ENCODE data around the gene SDR9C7. TPM values are rescaled to one million over a fixed set of nuclear protein-coding genes. Genes with fewer than 3 reads are reported as not detected.
"Not testable (repeated sequence)": the region's sequence is repeated elsewhere in the genome, so short reads cannot be mapped to it uniquely, and the experiment has no call there.

The SDR9C7 gene
- polyA plus RNA-seq, 1 donor from 2014 or later: 0.63 TPM

DNA sequence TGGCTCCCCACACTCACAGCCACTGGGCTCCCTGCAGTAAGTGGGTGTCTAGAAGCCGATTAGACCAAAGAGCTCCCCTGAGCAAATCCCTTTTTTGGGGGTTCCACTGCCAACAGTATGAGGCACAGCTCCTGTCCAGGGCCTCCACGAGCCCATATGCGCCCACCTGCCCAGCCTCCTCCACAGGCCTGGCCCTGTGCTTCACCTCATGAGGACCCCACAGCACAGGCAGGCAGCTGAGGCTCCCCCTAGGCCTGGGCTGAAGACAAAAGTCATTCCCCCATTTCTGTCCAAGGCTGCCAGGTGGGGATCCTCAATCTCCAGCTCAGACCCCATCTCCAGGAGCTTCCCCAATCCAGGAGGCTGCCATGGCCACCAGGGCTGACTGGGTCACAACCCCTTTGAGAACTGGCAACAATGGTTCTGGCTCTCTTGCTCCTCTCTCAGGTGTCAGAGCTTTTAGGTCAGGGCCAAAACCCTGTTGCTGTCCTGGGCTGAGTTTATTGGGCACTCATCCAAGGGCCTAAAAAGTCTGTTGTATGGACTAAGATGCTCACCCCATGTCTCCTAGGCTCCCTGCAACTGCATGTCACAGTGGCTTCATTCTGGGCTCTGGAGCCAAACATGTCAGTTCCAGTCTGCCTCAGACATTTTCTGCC lies 48.5 kb upstream of the SDR9C7 start:
- H3K79me2 ChIP-seq (replicated peaks; ENCODE audit: insufficient read depth, low read length); H3K4me2 ChIP-seq (ENCODE audit: low read length); H3K9ac ChIP-seq (ENCODE audit: low read length); H3F3A ChIP-seq (ENCODE audit: insufficient read depth, low read length, poor library complexity, severe bottlenecking); H2AFZ ChIP-seq (ENCODE audit: low read depth, low read length); H3K4me3 ChIP-seq (ENCODE audit: low read length); H3K27ac ChIP-seq (ENCODE audit: low read length); H3K36me3 ChIP-seq (ENCODE audit: insufficient read depth, low read length); H3K9me3 ChIP-seq (ENCODE audit: low read length); H3K9me2 ChIP-seq (ENCODE audit: insufficient read depth, low read length); H3K27me3 ChIP-seq (ENCODE audit: insufficient read depth, low read depth, low read length); H4K20me1 ChIP-seq (ENCODE audit: insufficient read depth): not testable (repeated sequence)

- Histone ChIP-seq H3K9me2 (ENCODE audit: insufficient read depth, low read length) (no peaks in the 10 kb centered on the region), H3K27me3 (ENCODE audit: insufficient read depth, low read depth, low read length) (no peaks in the 10 kb centered on the region), H3K9me3 (ENCODE audit: low read length) (no peaks in the 10 kb centered on the region), H3K9ac (ENCODE audit: low read length) (no peak overlapping the region), H4K20me1 (ENCODE audit: insufficient read depth) (no peaks in the 10 kb centered on the region), H3K36me3 (ENCODE audit: insufficient read depth, low read length) (no peaks in the 10 kb centered on the region), H3K4me2 (ENCODE audit: low read length) (no peak overlapping the region), H2AFZ (ENCODE audit: low read depth, low read length) (no peak overlapping the region), H3K79me2 (replicated peaks; ENCODE audit: insufficient read depth, low read length) (no peaks in the 10 kb centered on the region), H3K27ac (ENCODE audit: low read length) (no peak overlapping the region), H3F3A (ENCODE audit: insufficient read depth, low read length, poor library complexity, severe bottlenecking) (no peaks in the 10 kb centered on the region), H3K4me3 (ENCODE audit: low read length) (no peak overlapping the region)
- TF ChIP-seq EZH2 (IDR thresholded peaks at IDR 0.05; ENCODE audit: borderline replicate concordance, insufficient read depth, low read length, poor library complexity, severe bottlenecking) (no peak), EP300 (conservative IDR thresholded peaks at IDR 0.05; ENCODE audit: poor library complexity, severe bottlenecking) (no peak), MXI1 (conservative IDR thresholded peaks at IDR 0.05; ENCODE audit: poor library complexity, severe bottlenecking) (no peak), POLR2AphosphoS5 (IDR thresholded peaks at IDR 0.05) (no peak), CTCF (IDR thresholded peaks at IDR 0.05; ENCODE audit: poor library complexity, severe bottlenecking) (no peak), RAD21 (conservative IDR thresholded peaks at IDR 0.05) (no peak), REST (IDR thresholded peaks at IDR 0.05; ENCODE audit: borderline replicate concordance) (no peak), TAF1 (IDR thresholded peaks at IDR 0.05; ENCODE audit: low read depth) (no peak), SMC3 (conservative IDR thresholded peaks at IDR 0.05; ENCODE audit: poor library complexity) (no peak)
These were observed 46.8 kb upstream of the SDR9C7 start for GRCh38 chr12:56980941-56981530.

Measured in neural cell (in vitro differentiated cells).